ENCODE measurements around the gene FOXJ1. TPM values are rescaled to one million over a fixed set of nuclear protein-coding genes. Genes with fewer than 3 reads are reported as not detected.

The FOXJ1 gene
- total RNA-seq, 1 donor from 2014 or later, result 2.1 TPM

GRCh38 chr17:76091526-76092286 is 49.3 kb downstream of the FOXJ1 start:
- H3K4me3 Mint-ChIP-seq, result no peak overlapping the region
- H3K27me3 Mint-ChIP-seq (ENCODE audit: low read depth), result no peaks in the 10 kb centered on the region
- TF ChIP-seq CTCF (IDR thresholded peaks at IDR 0.05; ENCODE audit: unreplicated experiment), result no peak
- H3K9me3 Mint-ChIP-seq, result no peaks in the 10 kb centered on the region
- peaks cover 31% of the 10 kb centered on the region for H3K36me3 Mint-ChIP-seq
- no peaks in the 10 kb centered on the region for H3K4me1 Mint-ChIP-seq
- no peak for DNase-seq (ENCODE audit: low spot score in 2 of 2, unreplicated experiment in 2 of 2)
- no peak overlapping the region for H3K27ac Mint-ChIP-seq

GRCh38 chr17:76090517-76091129 is 50.4 kb downstream of the FOXJ1 start:
- no peak for TF ChIP-seq CTCF (IDR thresholded peaks at IDR 0.05; ENCODE audit: unreplicated experiment)
- Mint-ChIP-seq H3K9me3 (no peaks in the 10 kb centered on the region), H3K27ac (no peak overlapping the region), H3K4me1 (no peaks in the 10 kb centered on the region), H3K4me3 (no peak overlapping the region), H3K27me3 (ENCODE audit: low read depth) (no peaks in the 10 kb centered on the region), H3K36me3 (peaks cover 30% of the 10 kb centered on the region)
- DNase-seq (ENCODE audit: low spot score in 2 of 2, unreplicated experiment in 2 of 2), result no peak

GRCh38 chr17:76089680-76090516 is 51.1 kb downstream of the FOXJ1 start:
- DNase-seq (ENCODE audit: low spot score in 2 of 2, unreplicated experiment in 2 of 2), result no peak

GRCh38 chr17:76088868-76089576 is 52.0 kb downstream of the FOXJ1 start:
- Mint-ChIP-seq H3K36me3 (peaks cover 30% of the 10 kb centered on the region), H3K4me1 (no peaks in the 10 kb centered on the region), H3K27me3 (ENCODE audit: low read depth) (no peaks in the 10 kb centered on the region), H3K4me3 (no peak overlapping the region), H3K27ac (no peak overlapping the region), H3K9me3 (no peaks in the 10 kb centered on the region)
- no peak for TF ChIP-seq CTCF (IDR thresholded peaks at IDR 0.05; ENCODE audit: unreplicated experiment)
- no peak for DNase-seq (ENCODE audit: low spot score in 2 of 2, unreplicated experiment in 2 of 2)

More at GRCh38 chr17:76089680-76090516, 51.1 kb downstream of the FOXJ1 start:
- H3K4me1 Mint-ChIP-seq, result no peaks in the 10 kb centered on the region
- no peak for TF ChIP-seq CTCF (IDR thresholded peaks at IDR 0.05; ENCODE audit: unreplicated experiment)
- H3K27me3 Mint-ChIP-seq (ENCODE audit: low read depth), result no peaks in the 10 kb centered on the region
- H3K4me3 Mint-ChIP-seq, result no peak overlapping the region
- H3K9me3 Mint-ChIP-seq, result no peaks in the 10 kb centered on the region
- H3K27ac Mint-ChIP-seq, result no peak overlapping the region
- H3K36me3 Mint-ChIP-seq, result peaks cover 29% of the 10 kb centered on the region

Measured in mesothelial cell of epicardium (in vitro differentiated cells).